Activated T-cell treated with anti-CD3 and anti-CD28 coated beads, Interleukin-2, amount 50 U/mL, for 72 hours (primary cell): ENCODE results near the gene AGAP1. TPM values are rescaled to one million over a fixed set of nuclear protein-coding genes. Genes with fewer than 3 reads are reported as not detected.

Source experiments
- ATAC-seq, 2 donors: fragments of 150-1000 bp; cut with Tn5 transposase; replicated peaks in 1 of 2; 2 replicates each; pipeline ENCODE4 v1.10.0; 2021; ENCODE audit warnings: moderate library complexity in 2 of 2, mild to moderate bottlenecking in 1 of 2
- DNase-seq, 2 donors: peaks; one replicate each; pipeline ENCODE4 v3.0.0; 2021 to 2022; ENCODE audit warnings: mixed read lengths in 1 of 2
- H3K27ac Mint-ChIP-seq: one replicate; pipeline ENCODE4 v1.8.0; 2022; ENCODE audit warnings: mild to moderate bottlenecking, moderate library complexity, mixed read lengths
- H3K27me3 Mint-ChIP-seq: one replicate; pipeline ENCODE4 v1.8.0; 2022; ENCODE audit warnings: low read depth, mixed read lengths
- H3K36me3 Mint-ChIP-seq, 2 donors: one replicate each; pipeline ENCODE4 v1.8.0; 2022; ENCODE audit warnings: mixed read lengths in 2 of 2, mild to moderate bottlenecking in 1 of 2; ENCODE audit not compliant: insufficient read depth in 2 of 2
- H3K4me1 Mint-ChIP-seq: one replicate; pipeline ENCODE4 v1.8.0; 2022; ENCODE audit warnings: low read depth, mixed read lengths
- H3K4me3 Mint-ChIP-seq, 2 donors: one replicate each; pipeline ENCODE4 v1.8.0; 2022; ENCODE audit warnings: mild to moderate bottlenecking in 2 of 2, mixed read lengths in 2 of 2, moderate library complexity in 2 of 2
- H3K9me3 Mint-ChIP-seq, 2 donors: one replicate each; pipeline ENCODE4 v1.8.0; 2022; ENCODE audit warnings: mixed read lengths in 2 of 2
- total RNA-seq, 2 donors: library from RNA; stranded (reverse); gene quantifications; one replicate each; pipeline ENCODE4 v1.2.3, GENCODE V29; 2022

AGAP1 gene
- total RNA-seq, 2 donors from 2014 or later = 0.74 to 2.9 TPM

DNA sequence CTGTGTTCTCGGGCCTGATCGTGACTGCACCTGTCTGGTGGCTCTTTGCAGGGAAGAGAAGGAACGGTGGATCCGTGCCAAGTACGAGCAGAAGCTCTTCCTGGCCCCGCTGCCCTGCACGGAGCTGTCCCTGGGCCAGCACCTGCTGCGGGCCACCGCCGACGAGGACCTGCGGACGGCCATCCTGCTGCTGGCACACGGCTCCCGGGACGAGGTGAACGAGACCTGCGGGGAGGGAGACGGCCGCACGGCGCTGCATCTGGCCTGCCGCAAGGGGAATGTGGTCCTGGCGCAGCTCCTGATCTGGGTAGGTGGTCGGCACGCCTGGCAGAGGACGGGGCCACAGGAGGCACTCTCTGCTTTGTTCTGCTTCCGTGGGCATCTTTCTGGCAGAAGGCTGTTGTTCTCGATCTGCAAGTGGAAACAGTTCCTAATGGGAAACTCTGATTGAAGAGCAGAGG, 626.3 kb downstream of the AGAP1 start:
- DNase-seq = no peak
- H3K36me3 Mint-ChIP-seq = no peaks in the 10 kb centered on the region
- no peak for ATAC-seq
- no peak overlapping the region for H3K27ac Mint-ChIP-seq
- H3K27me3 Mint-ChIP-seq = peaks cover 17% of the 10 kb centered on the region
- H3K4me3 Mint-ChIP-seq = no peak overlapping the region
- H3K9me3 Mint-ChIP-seq = no peaks in the 10 kb centered on the region
- H3K4me1 Mint-ChIP-seq = no peaks in the 10 kb centered on the region

DNA sequence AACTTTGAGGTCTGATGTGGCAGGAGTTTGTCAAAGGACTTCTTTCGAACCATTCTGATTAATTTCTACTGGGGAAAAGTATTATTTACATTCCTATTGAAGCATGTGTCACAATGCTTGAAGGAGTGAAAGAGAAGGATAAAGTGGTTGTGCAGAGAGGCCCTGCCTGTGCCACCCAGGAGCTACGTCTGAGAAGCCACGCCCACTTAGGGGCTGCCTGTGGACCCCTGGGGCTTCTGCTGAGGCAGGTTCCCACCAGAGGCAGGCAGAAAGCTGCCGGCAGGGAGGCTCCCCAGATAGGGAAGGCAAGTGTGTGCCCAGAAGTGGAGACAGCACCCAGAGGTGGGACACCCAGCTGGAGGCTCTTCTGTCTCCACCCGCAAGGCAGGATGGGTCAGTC, 627.0 kb downstream of the AGAP1 start:
- Mint-ChIP-seq H3K27ac (no peak overlapping the region), H3K27me3 (peaks cover 17% of the 10 kb centered on the region), H3K36me3 (no peaks in the 10 kb centered on the region), H3K9me3 (no peaks in the 10 kb centered on the region), H3K4me3 (no peak overlapping the region), H3K4me1 (no peaks in the 10 kb centered on the region)
- DNase-seq = no peak
- ATAC-seq = no peak

DNA sequence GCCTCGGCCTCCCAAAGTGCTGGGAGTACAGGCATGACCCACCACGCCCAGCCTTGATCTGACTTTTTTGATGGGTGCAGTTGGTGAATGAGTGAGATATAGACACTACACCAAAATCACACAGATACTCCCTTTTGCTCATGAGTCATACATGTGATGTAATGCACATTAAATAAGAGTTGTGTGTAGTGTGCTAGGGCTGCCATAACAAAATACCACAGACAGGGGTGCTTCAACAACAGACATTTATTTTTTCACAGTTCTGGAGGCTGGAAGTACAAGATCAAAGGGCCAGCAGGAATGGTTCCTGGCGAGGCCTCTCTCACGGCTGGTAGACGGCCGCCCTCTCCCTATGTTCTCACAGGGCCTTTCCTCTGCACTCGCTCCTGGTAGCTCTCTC, 627.7 kb downstream of the AGAP1 start:
- no peaks in the 10 kb centered on the region for H3K9me3 Mint-ChIP-seq
- no peak overlapping the region for H3K4me3 Mint-ChIP-seq
- H3K36me3 Mint-ChIP-seq = no peaks in the 10 kb centered on the region
- no peak overlapping the region for H3K27ac Mint-ChIP-seq
- ATAC-seq = no peak
- no peaks in the 10 kb centered on the region for H3K4me1 Mint-ChIP-seq
- peaks cover 17% of the 10 kb centered on the region for H3K27me3 Mint-ChIP-seq
- no peak for DNase-seq

DNA sequence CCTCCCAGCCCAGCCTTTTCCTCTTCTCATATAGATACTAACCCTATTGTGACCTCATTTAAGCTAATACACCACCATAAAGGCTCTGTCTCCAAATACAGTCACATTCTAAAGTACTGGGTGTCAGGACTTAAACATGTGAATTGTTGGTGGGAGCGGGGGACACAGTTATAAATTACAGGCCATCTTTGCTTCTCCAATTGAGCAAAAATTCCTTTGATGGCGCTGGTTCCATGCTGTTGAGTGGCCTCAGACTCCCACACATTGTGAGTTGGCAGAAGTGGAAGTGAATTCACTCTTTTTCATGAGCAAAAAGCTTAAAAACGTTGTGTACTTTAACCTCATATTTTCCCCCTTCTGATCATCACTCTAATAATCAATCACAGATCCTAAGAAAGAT, 628.4 kb downstream of the AGAP1 start:
- DNase-seq = no peak
- Mint-ChIP-seq H3K9me3 (no peaks in the 10 kb centered on the region), H3K27ac (no peak overlapping the region), H3K27me3 (peaks cover 13% of the 10 kb centered on the region), H3K4me1 (no peaks in the 10 kb centered on the region), H3K36me3 (no peaks in the 10 kb centered on the region), H3K4me3 (no peak overlapping the region)
- no peak for ATAC-seq

DNA sequence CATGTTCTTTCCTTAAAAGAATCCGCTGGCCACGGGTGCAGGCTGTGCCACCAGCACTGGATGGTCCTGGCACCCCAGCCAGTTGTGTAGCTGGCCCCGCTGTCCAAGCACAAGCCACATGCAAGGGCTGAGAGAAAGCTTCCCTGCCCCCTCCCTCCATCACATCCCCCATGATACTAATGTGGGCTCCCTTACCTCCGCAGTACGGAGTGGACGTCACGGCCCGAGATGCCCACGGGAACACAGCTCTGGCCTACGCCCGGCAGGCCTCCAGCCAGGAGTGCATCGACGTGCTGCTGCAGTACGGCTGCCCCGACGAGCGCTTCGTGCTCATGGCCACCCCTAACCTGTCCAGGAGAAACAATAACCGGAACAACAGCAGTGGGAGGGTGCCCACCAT, 629.9 kb downstream of the AGAP1 start:
- H3K4me1 Mint-ChIP-seq = no peaks in the 10 kb centered on the region
- H3K27me3 Mint-ChIP-seq = peaks cover 7% of the 10 kb centered on the region
- ATAC-seq = no peak
- no peak overlapping the region for H3K27ac Mint-ChIP-seq
- no peak overlapping the region for H3K4me3 Mint-ChIP-seq
- no peaks in the 10 kb centered on the region for H3K9me3 Mint-ChIP-seq
- no peak for DNase-seq
- H3K36me3 Mint-ChIP-seq = no peaks in the 10 kb centered on the region

DNA sequence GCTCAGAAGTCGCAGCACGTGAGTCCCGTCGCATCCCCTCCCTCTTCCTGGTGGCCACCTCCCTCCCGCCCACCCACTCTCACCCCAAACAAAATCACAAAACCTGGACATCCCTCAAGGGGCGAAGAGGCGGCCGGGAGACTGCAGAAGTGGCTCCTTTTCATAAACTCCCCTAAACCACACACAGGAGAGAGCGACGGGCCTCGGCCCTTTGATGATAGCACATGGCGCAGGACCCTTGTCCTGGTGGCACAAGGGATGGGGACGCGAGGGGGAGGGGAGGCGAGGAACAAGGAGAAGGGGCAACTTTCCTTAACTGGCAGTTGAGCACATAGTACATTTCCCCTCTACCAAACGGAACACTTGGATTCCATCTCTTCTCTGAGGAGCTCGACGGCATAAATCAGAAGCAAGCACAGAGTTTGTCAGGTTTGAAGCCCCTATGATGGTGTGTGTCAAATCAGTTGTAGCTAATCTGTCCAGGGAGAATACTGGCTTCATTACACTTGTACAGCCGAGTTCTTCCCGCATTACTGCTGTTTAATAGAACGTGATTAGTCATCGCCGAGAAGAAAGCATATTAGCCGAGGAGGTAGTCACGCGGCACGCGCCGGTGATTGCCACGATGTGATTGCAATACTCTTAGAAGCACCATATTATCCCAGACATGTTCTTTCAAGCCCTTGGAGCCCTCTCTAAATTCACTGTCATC, 630.5 kb downstream of the AGAP1 start:
- DNase-seq (no peak), ATAC-seq (no peak)
- no peaks in the 10 kb centered on the region for H3K9me3 Mint-ChIP-seq
- H3K4me3 Mint-ChIP-seq = no peak overlapping the region
- H3K4me1 Mint-ChIP-seq = no peaks in the 10 kb centered on the region
- no peak overlapping the region for H3K27ac Mint-ChIP-seq
- peaks cover under 1% of the 10 kb centered on the region for H3K27me3 Mint-ChIP-seq
- no peaks in the 10 kb centered on the region for H3K36me3 Mint-ChIP-seq

DNA sequence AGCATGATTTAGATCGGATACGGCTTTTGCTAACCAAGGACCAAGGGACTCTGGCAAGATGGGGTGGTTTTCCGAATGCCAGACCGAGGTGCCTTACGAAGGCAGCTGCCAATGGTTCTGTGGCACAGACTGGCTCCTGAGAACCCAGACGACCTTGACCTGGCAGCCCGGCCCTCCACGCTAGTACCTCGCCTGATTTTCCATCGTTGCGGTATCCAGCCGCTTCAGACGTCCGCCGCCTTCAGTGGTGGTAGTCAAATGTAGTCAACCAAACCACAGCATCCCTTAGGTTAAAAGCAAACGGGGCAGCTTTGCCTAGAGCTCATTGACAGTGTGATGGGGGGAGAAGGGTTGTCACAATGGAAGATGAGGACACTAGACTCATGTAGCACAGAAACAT, 631.7 kb downstream of the AGAP1 start:
- ATAC-seq (no peak), DNase-seq (no peak)
- H3K4me1 Mint-ChIP-seq = no peaks in the 10 kb centered on the region
- no peak overlapping the region for H3K4me3 Mint-ChIP-seq
- no peaks in the 10 kb centered on the region for H3K36me3 Mint-ChIP-seq
- no peaks in the 10 kb centered on the region for H3K27me3 Mint-ChIP-seq
- no peak overlapping the region for H3K27ac Mint-ChIP-seq
- no peaks in the 10 kb centered on the region for H3K9me3 Mint-ChIP-seq

DNA sequence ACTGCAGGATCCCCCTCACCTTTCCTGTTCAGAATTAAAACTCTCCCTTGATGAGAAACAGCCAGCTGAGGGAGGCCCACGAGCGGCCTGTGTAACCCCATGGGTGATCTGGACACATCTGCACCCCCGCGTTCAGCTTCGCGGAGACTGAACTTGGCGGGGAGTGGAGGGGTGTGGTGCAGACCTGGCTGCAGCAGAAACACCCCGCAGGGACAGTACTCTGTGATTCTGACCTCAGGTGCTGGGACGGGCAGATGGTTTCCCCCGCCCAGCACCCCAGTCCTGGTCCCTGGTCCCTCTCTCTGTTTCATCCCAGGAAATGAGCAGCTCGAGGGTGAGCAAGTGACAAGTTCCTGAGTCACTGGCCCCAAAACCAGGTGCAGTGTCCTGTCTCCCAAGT, 633.2 kb downstream of the AGAP1 start:
- DNase-seq (no peak), ATAC-seq (no peak)

DNA sequence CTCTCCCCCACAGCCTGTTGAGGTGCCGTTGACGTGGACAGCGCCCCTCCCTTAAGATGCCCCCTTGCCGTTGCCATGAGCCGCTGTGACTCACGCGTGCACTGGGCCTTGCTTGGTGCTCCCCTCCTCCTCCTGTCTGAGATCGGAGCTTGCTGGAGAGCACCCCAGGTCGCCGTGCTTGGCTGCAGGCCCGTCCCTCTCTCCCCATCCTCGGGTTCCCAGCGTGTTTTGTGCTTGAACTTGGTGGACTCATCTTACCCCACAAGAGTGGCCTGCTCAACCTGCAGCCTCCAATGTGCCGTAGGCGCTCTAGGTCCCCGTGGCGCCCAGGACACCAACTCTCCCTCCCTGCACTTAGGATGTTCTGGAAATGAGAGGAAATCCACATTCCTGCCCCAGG, 634.5 kb downstream of the AGAP1 start:
- ATAC-seq (no peak), DNase-seq (no peak)
- no peaks in the 10 kb centered on the region for H3K36me3 Mint-ChIP-seq
- H3K9me3 Mint-ChIP-seq = no peaks in the 10 kb centered on the region
- no peaks in the 10 kb centered on the region for H3K27me3 Mint-ChIP-seq
- H3K4me3 Mint-ChIP-seq = no peak overlapping the region
- H3K4me1 Mint-ChIP-seq = no peaks in the 10 kb centered on the region
- H3K27ac Mint-ChIP-seq = no peak overlapping the region

More for the DNA sequence above, 633.2 kb downstream of the AGAP1 start:
- Mint-ChIP-seq H3K36me3 (no peaks in the 10 kb centered on the region), H3K9me3 (no peaks in the 10 kb centered on the region), H3K27me3 (no peaks in the 10 kb centered on the region), H3K4me3 (no peak overlapping the region), H3K27ac (no peak overlapping the region), H3K4me1 (no peaks in the 10 kb centered on the region)

DNA sequence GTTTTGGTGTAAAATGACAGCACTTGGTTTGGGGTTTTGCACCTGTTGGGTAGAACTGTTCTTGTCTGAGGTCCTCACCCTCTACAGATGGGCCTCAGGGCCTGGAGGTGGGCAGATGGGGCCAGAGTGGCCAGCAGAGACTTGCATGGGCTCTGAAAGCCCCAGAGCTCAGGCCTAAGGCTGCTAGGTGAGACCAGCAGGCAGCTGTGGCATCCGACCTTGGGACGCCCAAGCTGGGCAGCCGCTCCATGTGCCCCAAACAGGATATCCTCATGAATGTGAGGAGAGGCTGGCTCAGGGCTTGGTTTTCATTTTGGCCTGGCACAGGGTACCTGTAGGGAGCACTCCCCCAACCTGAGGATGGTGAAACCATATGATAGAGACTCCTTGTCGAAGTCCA, 636.1 kb downstream of the AGAP1 start:
- DNase-seq (no peak), ATAC-seq (no peak)
- H3K27me3 Mint-ChIP-seq = no peaks in the 10 kb centered on the region
- no peak overlapping the region for H3K27ac Mint-ChIP-seq
- H3K4me3 Mint-ChIP-seq = no peak overlapping the region
- no peaks in the 10 kb centered on the region for H3K36me3 Mint-ChIP-seq
- H3K9me3 Mint-ChIP-seq = no peaks in the 10 kb centered on the region
- no peaks in the 10 kb centered on the region for H3K4me1 Mint-ChIP-seq

DNA sequence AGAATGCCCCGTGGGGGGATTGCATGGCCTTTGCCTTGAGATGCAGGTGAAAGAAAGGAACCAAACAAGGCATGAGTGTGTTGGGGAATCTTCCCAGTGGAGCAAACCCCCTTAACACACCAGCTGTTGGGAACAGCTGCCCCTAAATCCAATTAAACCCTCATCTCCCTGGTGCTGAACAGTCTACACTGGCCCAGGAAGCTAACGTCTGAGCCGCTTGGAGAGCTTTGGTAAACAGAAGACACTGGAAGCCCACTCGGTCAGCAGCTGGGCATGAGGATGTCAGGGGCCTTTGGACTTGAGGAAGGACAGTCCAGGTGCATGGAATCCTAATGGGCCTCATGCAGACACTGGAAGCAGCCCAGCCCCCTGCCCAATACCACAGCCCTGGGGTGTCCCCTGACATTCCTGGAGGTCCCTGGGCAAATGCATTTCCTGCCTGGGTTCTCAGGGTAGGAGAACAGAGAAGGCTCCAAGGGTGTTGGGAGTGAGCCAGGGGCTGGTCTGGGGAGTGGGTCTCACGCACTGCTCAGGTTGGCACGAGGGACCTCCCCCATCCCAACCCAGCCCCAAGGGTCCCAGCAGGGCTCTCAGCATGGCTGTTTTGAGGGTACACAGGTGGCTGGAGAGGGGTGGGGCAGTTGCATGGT, 636.6 kb downstream of the AGAP1 start:
- Mint-ChIP-seq H3K9me3 (no peaks in the 10 kb centered on the region), H3K4me3 (no peak overlapping the region), H3K27ac (no peak overlapping the region), H3K27me3 (no peaks in the 10 kb centered on the region), H3K36me3 (no peaks in the 10 kb centered on the region), H3K4me1 (no peaks in the 10 kb centered on the region)
- ATAC-seq = no peak
- no peak for DNase-seq

DNA sequence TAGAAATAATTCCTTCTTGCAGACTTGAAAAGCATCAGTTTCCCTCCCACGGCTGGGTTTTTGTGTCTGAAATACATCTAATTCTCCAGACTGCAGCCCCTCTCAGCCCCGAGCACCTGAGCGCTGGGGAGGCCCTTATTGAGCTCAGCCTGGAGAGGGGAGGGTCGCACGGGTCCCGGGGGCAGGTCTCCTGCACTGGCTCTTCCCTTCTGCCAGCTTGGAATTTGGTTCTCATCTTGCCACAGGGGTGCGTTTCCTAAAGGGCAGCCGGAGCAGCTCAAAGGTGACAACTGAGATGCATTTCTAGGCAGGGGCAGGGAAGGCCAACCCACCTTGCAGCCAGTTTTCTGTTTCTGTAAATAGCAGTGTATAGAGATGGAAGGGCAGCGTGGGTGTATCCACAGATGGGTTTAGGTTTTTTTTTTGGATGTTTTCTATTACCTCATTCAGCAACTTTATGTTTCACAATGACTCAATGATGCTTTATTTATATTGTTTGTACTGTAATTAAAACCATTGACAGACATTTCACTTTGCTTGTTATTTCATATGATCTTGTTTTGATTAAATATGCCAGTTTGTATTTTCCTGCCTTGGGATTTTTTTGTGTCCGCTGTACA, 637.3 kb downstream of the AGAP1 start:
- H3K4me1 Mint-ChIP-seq = no peaks in the 10 kb centered on the region
- no peaks in the 10 kb centered on the region for H3K27me3 Mint-ChIP-seq

DNA sequence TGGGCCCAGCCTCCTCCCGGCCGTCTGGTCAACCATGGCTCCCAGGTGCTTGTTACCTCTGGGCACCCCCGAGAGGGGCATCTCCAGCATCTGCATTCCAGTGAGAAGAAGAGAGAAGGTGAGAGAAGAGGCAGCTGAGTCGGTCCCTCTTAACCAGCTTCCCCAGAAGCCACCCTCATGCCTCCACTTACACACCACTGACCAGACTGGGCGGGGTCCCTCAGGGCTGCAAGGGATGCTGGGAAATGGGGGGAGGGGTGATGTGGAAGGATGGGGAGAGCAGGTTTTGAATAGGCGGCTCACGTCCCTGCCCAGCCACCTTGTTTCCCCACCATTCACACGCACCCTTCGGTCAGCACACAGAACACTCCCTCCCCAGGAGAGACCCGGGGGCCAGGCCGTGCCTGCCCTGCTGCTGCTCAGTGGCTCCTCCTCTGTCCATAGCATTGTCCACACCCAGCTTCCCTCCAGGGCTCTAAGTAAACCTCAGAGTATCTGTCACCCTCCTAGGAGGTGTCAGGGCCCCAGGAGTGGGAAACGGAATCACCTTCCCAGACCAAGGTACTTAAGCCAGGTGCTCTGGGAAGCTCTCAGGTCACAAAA, 639.7 kb downstream of the AGAP1 start:
- Mint-ChIP-seq H3K4me1 (no peaks in the 10 kb centered on the region), H3K27ac (no peak overlapping the region), H3K9me3 (no peaks in the 10 kb centered on the region), H3K4me3 (no peak overlapping the region), H3K36me3 (no peaks in the 10 kb centered on the region), H3K27me3 (no peaks in the 10 kb centered on the region)
- DNase-seq (no peak), ATAC-seq (no peak)

More for the DNA sequence above, 637.3 kb downstream of the AGAP1 start:
- no peaks in the 10 kb centered on the region for H3K9me3 Mint-ChIP-seq
- H3K4me3 Mint-ChIP-seq = no peak overlapping the region
- DNase-seq = no peak
- H3K36me3 Mint-ChIP-seq = no peaks in the 10 kb centered on the region
- no peak overlapping the region for H3K27ac Mint-ChIP-seq
- ATAC-seq = no peak
